GM18508 (cell line): ENCODE measurements around the gene ARHGAP33.

ENCODE experiments used
- ATAC-seq: cut with Tn5 transposase; IDR thresholded peaks from one replicate; pipeline ENCODE4 v1.9.1; 2021; ENCODE audit warnings: moderate number of reproducible peaks; ENCODE audit not compliant: insufficient read depth, unreplicated experiment

Gene ARHGAP33, protein sequence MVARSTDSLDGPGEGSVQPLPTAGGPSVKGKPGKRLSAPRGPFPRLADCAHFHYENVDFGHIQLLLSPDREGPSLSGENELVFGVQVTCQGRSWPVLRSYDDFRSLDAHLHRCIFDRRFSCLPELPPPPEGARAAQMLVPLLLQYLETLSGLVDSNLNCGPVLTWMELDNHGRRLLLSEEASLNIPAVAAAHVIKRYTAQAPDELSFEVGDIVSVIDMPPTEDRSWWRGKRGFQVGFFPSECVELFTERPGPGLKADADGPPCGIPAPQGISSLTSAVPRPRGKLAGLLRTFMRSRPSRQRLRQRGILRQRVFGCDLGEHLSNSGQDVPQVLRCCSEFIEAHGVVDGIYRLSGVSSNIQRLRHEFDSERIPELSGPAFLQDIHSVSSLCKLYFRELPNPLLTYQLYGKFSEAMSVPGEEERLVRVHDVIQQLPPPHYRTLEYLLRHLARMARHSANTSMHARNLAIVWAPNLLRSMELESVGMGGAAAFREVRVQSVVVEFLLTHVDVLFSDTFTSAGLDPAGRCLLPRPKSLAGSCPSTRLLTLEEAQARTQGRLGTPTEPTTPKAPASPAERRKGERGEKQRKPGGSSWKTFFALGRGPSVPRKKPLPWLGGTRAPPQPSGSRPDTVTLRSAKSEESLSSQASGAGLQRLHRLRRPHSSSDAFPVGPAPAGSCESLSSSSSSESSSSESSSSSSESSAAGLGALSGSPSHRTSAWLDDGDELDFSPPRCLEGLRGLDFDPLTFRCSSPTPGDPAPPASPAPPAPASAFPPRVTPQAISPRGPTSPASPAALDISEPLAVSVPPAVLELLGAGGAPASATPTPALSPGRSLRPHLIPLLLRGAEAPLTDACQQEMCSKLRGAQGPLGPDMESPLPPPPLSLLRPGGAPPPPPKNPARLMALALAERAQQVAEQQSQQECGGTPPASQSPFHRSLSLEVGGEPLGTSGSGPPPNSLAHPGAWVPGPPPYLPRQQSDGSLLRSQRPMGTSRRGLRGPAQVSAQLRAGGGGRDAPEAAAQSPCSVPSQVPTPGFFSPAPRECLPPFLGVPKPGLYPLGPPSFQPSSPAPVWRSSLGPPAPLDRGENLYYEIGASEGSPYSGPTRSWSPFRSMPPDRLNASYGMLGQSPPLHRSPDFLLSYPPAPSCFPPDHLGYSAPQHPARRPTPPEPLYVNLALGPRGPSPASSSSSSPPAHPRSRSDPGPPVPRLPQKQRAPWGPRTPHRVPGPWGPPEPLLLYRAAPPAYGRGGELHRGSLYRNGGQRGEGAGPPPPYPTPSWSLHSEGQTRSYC

DNA sequence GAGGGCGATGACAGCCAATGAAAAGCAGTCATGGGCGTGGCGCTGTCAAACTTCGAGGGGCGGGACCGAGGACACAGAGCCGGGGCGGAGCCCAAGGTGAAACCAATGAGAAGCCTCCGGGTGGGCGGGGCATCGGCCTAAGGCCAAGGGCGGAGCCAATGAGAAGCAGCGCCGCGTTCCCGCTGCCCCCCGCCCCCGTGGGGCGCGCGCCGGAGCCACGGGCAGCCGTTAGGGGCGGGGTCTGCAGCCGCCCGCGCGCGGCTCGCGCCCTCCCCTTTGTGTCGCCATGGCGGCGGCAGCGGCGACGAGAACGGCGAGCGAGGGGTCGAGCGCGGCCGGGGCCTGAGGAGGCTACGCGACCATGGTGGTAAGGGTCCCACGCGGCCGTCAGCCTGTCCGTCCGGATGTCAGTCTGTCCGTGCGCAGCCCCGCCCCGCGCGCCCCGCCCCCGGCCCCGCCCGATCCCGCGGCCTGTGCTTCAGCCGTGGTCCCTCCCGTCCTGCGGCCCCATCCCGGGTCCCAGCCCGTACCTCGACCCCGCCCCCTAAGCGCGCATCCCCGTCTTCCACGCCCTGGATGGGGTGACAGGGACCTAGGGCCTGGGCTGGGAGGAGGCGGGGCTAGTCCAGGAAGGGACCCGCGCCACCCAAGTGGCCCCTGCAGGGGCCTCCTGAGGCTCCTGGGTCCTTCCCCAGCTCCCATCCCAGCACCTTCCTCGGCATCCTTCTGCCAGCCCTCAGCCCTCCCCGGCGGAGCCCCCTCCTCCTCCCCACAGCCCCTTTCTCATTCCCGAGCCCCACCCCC is at the start of gene ARHGAP33:
Gene ARHGAP33, plus strand, starts transcription at position 267 of the 804 bp plus-strand sequence. Its CDS starts 95 bp downstream, at position 362.
- ATAC-seq, result peak; percentile 65

DNA sequence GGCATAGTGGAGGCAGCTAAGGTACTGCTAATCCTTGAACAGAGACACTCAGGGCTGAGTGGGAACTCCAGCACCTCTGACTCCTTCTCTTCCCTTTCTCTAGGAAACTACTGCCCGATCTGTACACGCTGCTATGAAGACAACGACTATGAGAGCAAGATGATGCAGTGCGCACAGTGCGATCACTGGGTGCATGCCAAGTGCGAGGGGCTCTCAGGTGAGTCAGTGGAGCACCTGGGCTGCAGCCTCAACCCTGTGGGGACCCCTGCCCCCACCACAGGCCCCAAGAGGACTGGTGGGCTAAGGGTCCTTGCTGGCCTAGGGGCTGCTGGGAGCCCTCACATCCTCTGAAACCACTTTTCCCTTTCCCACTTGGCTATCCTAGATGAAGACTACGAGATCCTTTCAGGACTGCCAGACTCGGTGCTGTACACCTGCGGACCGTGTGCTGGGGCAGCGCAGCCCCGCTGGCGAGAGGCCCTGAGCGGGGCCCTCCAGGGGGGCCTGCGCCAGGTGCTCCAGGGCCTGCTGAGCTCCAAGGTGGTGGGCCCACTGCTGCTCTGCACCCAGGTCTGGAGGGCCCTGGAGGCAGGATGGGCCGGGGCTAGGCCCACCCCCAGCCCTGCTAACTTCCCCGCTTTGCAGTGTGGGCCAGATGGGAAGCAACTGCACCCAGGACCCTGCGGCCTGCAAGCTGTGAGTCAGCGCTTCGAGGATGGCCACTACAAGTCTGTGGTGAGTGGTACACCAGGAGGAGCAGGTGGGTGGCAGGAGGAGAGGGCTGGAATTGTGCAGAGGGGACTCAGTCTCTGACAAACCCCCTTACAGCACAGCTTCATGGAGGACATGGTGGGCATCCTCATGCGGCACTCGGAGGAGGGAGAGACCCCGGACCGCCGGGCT is 48.1 kb upstream of the ARHGAP33 start:
- no peak for ATAC-seq

DNA sequence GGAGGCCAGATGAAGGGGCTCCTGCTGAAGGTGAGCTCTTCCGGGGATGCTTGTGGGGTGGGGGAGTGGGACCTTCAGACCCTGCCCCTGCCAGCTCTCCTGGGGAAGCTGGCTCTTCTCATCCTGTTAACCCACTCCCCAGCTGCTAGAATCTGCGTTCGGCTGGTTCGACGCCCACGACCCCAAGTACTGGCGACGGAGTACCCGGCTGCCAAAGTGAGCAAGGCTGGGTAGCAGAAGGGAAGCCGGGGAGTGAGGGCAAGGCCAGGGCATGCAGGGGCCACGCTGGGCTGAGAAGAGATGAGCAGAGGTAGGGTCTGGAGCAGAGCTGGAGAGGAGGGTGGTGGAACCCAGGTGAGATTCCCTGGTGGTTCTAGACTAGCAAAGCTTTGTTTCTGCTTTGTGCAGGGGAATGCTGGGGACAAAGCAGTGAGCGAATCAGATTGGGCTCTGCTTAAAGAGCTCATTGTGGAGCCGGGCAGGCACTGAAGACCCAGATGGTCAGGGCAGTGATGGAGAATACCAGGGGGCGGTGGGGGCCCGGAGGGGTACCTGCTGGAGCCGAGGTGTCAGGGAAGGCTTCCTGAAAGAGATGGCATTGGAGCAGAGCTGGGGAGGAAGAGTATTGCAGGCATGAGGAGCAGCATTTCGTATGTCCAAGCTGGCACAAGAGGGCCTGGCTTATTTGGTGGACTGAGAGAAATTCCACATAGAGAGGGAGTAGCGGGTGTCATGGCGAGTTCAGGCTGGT is 47.2 kb upstream of the ARHGAP33 start:
- ATAC-seq, result no peak

DNA sequence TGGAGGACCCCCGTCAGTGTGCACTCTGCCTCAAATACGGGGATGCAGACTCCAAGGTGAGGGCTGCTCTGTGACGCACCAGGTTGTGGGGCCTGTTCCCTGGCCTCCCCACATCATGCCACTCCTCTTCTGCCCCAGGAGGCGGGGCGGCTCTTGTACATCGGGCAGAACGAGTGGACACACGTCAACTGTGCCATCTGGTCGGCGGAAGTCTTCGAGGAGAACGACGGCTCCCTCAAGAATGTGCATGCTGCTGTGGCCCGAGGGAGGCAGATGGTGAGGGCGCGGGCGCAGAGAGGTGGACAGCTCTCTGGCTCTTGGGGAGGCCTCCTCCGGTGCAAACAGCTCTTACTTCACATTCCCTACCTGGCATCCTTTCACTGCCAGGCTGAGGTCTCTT is 46.3 kb upstream of the ARHGAP33 start:
- no peak for ATAC-seq

DNA sequence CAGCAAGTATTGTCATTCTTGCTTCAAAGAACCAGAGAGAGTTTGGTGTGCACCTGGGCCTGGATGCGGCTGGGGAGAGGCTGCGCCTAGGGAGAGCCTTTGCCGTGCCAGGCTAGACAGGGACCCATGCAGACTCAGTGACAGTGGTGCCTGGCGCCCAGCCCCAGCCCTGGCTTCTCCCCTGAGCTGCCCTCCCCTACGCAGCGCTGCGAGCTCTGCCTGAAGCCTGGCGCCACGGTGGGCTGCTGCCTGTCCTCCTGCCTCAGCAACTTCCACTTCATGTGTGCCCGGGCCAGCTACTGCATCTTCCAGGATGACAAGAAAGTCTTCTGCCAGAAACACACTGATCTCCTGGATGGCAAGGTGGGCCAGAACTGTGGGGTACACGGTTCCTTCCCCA is 45.6 kb upstream of the ARHGAP33 start:
- no peak for ATAC-seq

DNA sequence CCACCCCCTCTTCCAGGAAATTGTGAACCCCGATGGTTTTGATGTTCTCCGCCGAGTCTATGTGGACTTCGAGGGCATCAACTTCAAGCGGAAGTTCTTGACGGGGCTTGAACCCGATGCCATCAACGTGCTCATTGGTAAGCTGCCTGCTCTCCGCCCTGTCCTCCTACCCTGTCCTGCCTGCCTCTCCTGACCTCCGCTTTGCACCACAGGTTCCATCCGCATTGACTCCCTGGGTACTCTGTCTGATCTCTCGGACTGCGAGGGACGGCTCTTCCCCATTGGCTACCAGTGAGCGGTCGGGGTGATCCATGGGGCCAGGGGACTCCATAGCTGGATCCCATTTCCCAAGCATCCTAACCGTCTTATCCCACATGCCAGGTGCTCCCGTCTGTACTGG is 45.0 kb upstream of the ARHGAP33 start:
- ATAC-seq, result no peak

DNA sequence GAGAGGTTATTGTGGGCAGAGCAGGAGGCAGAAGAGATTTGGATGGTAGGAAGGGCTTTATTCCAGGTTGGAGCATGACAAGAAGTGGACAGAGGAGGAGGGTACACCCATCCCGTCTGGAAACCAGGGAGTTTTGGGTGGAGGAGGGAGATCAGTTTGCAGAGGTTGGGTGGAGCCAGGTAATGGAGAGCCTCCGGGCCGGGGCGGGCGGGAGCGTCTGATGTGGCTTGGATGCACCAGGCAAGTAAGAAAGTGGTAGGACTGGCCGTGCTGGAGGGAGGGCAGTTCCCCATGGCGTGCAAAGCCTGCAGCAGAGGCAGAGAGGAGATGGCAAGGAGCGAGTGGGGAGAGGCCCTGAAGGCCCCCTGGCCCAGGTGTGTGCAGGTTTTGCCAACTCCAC is 44.0 kb upstream of the ARHGAP33 start:
- no peak for ATAC-seq

DNA sequence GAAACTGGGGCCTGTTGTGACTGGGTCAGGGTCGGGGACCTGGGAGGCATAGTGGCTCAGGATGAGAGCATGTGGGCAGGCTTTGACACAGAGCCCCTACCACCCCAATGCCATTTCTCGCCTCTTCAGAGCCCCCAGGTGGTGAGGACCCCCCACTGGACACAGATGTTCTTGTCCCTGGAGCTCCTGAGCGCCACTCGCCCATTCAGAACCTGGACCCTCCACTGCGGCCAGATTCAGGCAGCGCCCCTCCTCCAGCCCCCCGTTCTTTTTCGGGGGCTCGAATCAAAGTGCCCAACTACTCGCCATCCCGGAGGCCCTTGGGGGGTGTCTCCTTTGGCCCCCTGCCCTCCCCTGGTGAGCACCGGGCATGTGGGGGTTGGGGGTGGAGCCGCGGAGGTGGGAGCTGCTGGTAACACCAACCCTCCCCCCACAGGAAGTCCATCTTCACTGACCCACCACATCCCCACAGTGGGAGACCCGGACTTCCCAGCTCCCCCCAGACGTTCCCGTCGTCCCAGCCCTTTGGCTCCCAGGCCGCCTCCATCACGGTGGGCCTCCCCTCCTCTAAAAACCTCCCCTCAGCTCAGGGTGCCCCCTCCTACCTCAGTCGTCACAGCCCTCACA is 43.5 kb upstream of the ARHGAP33 start:
- ATAC-seq, result no peak

DNA sequence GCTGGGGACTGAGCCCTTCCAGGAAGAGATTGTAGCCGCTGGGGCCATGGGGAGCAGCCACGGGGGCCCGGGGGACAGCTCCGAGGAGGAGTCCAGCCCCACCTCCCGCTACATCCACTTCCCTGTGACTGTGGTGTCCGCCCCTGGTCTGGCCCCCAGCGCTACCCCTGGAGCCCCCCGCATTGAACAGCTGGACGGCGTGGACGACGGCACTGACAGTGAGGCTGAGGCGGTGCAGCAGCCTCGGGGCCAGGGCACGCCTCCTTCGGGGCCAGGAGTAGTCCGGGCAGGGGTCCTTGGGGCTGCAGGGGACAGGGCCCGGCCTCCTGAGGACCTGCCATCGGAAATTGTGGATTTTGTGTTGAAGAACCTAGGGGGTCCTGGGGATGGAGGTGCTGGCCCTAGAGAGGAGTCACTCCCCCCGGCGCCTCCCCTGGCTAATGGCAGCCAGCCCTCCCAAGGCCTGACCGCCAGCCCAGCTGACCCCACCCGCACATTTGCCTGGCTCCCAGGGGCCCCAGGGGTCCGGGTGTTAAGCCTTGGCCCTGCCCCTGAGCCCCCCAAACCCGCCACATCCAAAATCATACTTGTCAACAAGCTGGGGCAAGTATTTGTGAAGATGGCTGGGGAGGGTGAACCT is 42.7 kb upstream of the ARHGAP33 start:
- ATAC-seq, result no peak

DNA sequence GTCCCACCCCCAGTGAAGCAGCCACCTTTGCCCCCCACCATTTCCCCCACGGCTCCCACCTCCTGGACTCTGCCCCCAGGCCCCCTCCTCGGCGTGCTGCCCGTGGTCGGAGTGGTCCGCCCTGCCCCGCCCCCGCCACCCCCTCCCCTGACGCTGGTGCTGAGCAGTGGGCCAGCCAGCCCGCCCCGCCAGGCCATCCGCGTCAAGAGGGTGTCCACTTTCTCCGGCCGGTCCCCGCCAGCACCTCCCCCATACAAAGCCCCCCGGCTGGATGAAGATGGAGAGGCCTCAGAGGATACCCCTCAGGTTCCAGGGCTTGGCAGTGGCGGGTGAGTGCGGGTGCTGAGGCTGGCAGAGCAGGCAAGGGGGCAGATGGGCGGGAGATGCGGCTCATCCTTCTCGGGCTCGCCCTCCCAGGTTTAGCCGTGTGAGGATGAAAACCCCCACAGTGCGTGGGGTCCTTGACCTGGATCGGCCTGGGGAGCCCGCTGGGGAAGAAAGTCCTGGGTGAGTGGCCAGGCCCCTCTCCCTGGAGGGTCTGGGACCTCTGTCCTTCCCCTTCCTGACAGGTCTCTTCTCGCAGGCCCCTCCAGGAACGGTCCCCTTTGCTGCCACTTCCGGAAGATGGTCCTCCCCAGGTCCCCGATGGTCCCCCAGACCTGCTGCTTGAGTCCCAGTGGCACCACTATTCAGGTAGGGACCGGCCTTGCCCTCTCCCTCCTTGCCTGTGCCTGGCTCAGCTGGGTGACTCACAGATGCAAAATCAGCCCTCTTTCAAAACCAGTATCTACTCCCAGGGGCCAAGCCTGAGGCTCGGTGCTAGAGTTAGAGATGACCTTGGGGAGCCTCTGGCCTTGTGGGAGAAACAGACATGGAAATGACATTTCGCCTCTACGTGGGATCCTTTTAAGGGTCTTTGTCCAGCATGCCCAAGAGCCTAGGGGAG is 41.9 kb upstream of the ARHGAP33 start:
- no peak for ATAC-seq

DNA sequence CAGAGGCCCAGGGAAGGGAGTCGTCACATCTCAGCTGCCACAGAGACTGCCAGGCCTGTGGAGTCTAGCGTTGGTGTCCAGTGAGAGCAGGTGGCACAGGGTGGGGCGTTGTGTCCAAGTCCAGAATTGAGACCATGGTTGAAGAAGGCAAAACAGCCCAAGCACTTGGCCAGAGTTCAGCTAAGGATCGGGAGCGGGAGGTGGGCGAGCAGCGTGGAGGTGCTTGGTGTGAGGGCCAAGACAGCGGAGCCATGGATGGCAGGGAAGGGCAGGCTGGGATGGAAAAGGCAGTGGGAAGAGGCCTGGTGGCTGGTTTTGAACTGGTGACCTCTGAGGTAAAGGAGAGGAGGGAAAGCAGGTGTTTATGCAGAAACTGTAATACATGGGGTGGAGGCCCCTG is 41.1 kb upstream of the ARHGAP33 start:
- no peak for ATAC-seq

DNA sequence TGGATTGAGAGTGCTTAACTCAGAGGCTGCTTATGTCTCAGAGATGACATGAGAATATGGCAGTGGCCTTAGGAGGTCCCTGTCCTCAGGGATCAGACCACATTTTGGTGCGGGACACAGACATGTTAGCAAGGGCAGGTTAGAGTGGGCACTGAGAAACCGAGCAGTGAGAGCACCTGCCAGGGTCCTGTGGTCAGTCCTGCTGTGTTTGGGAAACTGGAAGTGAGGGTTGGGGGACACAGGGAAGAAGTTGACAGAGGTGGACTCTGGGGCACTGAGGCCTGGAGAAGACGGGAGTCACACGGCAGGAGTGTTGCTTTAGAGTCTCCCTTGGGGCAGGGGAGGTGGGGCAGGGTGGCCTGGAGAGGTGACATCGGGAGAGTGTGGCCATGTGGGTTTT is 40.5 kb upstream of the ARHGAP33 start:
- ATAC-seq, result no peak

DNA sequence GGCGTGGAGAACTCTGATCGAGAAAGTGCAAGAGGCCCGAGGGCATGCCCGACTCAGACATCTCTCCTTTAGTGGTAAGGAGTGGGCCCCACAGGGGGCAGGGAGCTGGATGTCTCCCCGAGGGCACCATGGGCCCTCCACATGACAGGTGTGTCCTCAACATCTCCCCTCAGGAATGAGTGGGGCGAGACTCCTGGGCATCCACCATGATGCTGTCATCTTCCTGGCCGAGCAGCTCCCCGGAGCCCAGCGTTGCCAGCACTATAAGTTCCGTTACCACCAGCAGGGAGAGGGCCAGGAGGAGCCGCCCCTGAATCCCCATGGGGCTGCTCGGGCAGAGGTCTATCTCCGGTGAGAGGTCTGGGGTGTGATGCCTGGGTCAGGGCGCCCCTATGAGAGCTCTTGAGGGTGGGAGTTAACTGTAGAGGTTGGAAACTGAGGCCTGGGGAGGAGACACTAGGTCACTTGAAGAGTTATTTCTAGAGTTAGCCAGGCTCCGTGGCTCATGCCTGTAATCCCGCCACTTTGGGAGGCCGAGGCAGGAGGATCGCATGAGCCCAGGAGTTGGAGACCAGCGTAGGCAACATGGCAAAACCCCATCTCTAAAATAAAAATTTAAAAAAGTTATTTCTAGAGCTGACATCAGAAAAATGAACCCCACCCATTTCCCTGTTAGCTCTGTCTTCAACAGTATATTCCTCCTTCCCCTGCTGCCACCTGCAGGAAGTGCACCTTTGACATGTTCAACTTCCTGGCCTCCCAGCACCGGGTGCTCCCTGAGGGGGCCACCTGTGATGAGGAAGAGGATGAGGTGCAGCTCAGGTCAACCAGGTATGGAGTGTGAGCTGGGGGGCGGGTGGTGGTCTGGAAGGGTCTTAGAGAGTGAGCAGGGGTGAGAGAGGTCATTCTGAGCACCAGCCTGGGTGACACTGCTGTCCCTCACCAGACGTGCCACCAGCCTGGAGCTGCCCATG is 38.2 kb upstream of the ARHGAP33 start:
- no peak for ATAC-seq

DNA sequence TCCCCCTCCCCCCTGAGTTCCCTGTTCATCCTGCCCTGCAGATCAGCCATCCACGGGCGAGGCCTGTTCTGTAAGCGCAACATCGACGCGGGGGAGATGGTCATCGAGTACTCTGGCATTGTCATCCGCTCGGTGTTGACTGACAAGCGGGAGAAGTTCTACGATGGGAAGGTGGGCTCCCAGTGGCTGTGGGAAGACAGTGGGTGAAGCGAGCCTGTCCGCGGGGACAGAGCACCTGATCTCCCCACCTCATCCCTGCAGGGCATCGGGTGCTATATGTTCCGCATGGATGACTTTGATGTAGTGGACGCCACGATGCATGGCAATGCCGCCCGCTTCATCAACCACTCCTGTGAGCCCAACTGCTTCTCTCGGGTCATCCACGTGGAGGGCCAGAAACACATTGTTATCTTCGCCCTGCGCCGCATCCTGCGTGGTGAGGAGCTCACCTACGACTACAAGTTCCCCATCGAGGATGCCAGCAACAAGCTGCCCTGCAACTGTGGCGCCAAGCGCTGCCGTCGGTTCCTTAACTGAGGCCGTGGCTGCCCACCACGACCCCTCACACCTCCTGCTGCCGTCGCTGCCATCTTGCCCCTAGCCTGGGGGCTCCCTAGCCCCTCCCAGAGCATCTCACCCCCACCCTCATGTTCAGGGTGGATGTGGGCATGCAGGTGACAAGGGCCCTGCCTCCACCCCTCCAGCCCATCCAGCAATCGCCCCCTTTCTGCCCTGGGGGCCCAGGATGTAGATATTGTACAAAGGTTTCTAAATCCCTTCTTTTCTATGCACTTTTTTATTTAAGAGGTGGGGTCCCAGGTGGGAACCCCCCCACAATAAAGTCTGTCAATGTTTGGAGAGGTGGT is 37.1 kb upstream of the ARHGAP33 start:
- no peak for ATAC-seq
